B cell (primary cell): ENCODE measurements around the gene KRTAP10-7. TPM values are rescaled to one million over a fixed set of nuclear protein-coding genes. Genes with fewer than 3 reads are reported as not detected.

Experiments
- ATAC-seq: fragments of 200-7000 bp; cut with Tn5 transposase; one replicate; pipeline ENCODE4 v1.10.0; 2021; ENCODE audit warnings: low read depth, mild to moderate bottlenecking, moderate number of reproducible peaks, moderate library complexity
- CTCF ChIA-PET: fragments of 350-600 bp; sonication (Branson Sonifier 250); formaldehyde crosslinking; loops from one replicate; lab custom pipeline; 2021; ENCODE audit warnings: antibody characterized with exemption, inconsistent platforms; lab: Charles Lee
- POLR2A ChIA-PET: fragments of 350-600 bp; sonication (Branson Sonifier 250); formaldehyde crosslinking; loops from one replicate; lab custom pipeline; 2021; ENCODE audit warnings: antibody characterized with exemption; lab: Charles Lee
- DNase-seq: peaks from one replicate; pipeline ENCODE4 v3.0.0; 2013
- H2AFZ ChIP-seq: 2 replicates; pipeline ENCODE4 v1.6.1; 2012; ENCODE audit warnings: mild to moderate bottlenecking, low read depth, low read length; ENCODE audit not compliant: insufficient read depth, poor library complexity, severe bottlenecking
- H3K27ac ChIP-seq, 2 donors: 1 replicate in 1 of 2; 2 replicates in 1 of 2; pipeline ENCODE4 v1.5.1; 2012 to 2013; ENCODE audit warnings: low read length in 2 of 2, mild to moderate bottlenecking in 2 of 2, moderate library complexity in 1 of 2
- H3K27me3 ChIP-seq, 4 experiments: fragments of 200-600 bp in 1 of 4; sonication (generic) in 1 of 4; replicated peaks in 1 of 4; 1 replicate in 2 of 4; 2 replicates in 2 of 4; pipeline versions ENCODE4 v1.6.1 to v1.7.0; 2013 to 2016; ENCODE audit warnings: low read length in 3 of 4, mild to moderate bottlenecking in 2 of 4, mixed read lengths in 1 of 4, moderate library complexity in 1 of 4; ENCODE audit not compliant: insufficient read depth in 4 of 4, control insufficient read depth in 3 of 4; ENCODE audit errors: control extremely low read depth in 1 of 4
- H3K36me3 ChIP-seq, 2 experiments: replicated peaks in 1 of 2; 1 replicate in 1 of 2; 2 replicates in 1 of 2; pipeline versions ENCODE4 v1.6.1 to v1.7.1; 2013; ENCODE audit warnings: low read length in 1 of 2; ENCODE audit not compliant: insufficient read depth in 2 of 2, control insufficient read depth in 1 of 2; ENCODE audit errors: control extremely low read depth in 1 of 2, extremely low read depth in 1 of 2
- H3K4me1 ChIP-seq, 2 donors: fragments of 200-600 bp in 1 of 2; sonication (generic) in 1 of 2; 1 replicate in 1 of 2; 2 replicates in 1 of 2; pipeline versions ENCODE4 v1.5.1 to v1.6.1; 2013 to 2017; ENCODE audit warnings: low read length in 2 of 2; ENCODE audit not compliant: control insufficient read depth in 2 of 2, insufficient read depth in 2 of 2
- H3K4me2 ChIP-seq: replicated peaks from 2 replicates; pipeline ENCODE3; 2012; ENCODE audit warnings: mild to moderate bottlenecking, low read depth, low read length; ENCODE audit not compliant: poor library complexity, severe bottlenecking
- H3K4me3 ChIP-seq, 5 experiments: fragments of 200-600 bp in 1 of 5; sonication (generic) in 1 of 5; 1 replicate in 3 of 5; 2 replicates in 2 of 5; pipeline versions ENCODE4 v1.5.1 to v1.7.0; 2011 to 2016; ENCODE audit warnings: low read length in 4 of 5, mild to moderate bottlenecking in 4 of 5, low read depth in 2 of 5, control low read depth in 1 of 5, moderate library complexity in 1 of 5; ENCODE audit not compliant: insufficient read depth in 1 of 5; ENCODE audit errors: control extremely low read depth in 1 of 5, extremely low read depth in 1 of 5
- H3K79me2 ChIP-seq: fragments of 200-600 bp; sonication (generic); one replicate; pipeline ENCODE4 v1.6.0; 2016; ENCODE audit warnings: low read length; ENCODE audit not compliant: control insufficient read depth, insufficient read depth
- H3K9ac ChIP-seq: fragments of 200-600 bp; sonication (generic); 2 replicates; pipeline ENCODE4 v1.6.1; 2017; ENCODE audit warnings: mild to moderate bottlenecking, low read length, moderate library complexity
- H3K9me3 ChIP-seq, 3 donors: one replicate each; pipeline versions ENCODE4 v1.6.1 to v1.7.1; 2013; ENCODE audit warnings: low read length in 2 of 3; ENCODE audit not compliant: control insufficient read depth in 2 of 3, insufficient read depth in 1 of 3; ENCODE audit errors: control extremely low read depth in 1 of 3
- H4K20me1 ChIP-seq: 2 replicates; pipeline ENCODE4 v1.6.0; 2012; ENCODE audit warnings: mild to moderate bottlenecking, low read length; ENCODE audit not compliant: insufficient read depth, control insufficient read depth, poor library complexity, severe bottlenecking
- H3K27ac Mint-ChIP-seq: one replicate; pipeline ENCODE4 v1.8.0; 2021; ENCODE audit warnings: mixed read lengths
- H3K27me3 Mint-ChIP-seq: one replicate; pipeline ENCODE4 v1.8.0; 2021; ENCODE audit warnings: mixed read lengths
- H3K4me1 Mint-ChIP-seq: one replicate; pipeline ENCODE4 v1.8.0; 2021; ENCODE audit warnings: mixed read lengths
- H3K4me3 Mint-ChIP-seq: one replicate; pipeline ENCODE4 v1.8.0; 2021; ENCODE audit warnings: mixed read lengths
- H3K9me3 Mint-ChIP-seq: one replicate; pipeline ENCODE4 v1.8.0; 2022; ENCODE audit warnings: mixed read lengths; ENCODE audit not compliant: insufficient read depth
- CTCF ChIP-seq: fragments of 200-600 bp; IDR thresholded peaks from one replicate; pipeline ENCODE4 v1.8.0; 2022; ENCODE audit warnings: antibody characterized with exemption, mild to moderate bottlenecking
- EZH2 ChIP-seq: IDR thresholded peaks from 2 replicates; pipeline ENCODE4 v1.6.1; 2012; ENCODE audit warnings: borderline replicate concordance, low read depth, mild to moderate bottlenecking, moderate library complexity, low read length; ENCODE audit not compliant: insufficient read depth, poor library complexity, severe bottlenecking
- WGBS: methylation state at CpG from one replicate; pipeline ENCODE4 v1.1.5; 2013; ENCODE audit warnings: missing lambda C conversion rate; ENCODE audit not compliant: insufficient coverage; 5-methylcytosine and 5-hydroxymethylcytosine counted together
- intact Hi-C: fragments of 100-400 bp; cut with micrococcal nuclease; formaldehyde crosslinking; loops from one replicate; pipeline ENCODE4 v1.10.0; 2022
- polyA plus RNA-seq: library from polyadenylated mRNA; depleted of rRNA; stranded (reverse); fragments of >200 nt; gene quantifications from 2 replicates; pipeline ENCODE4 v1.2.3, GENCODE V29; 2012
- total RNA-seq, 2 donors: library from RNA; stranded (reverse); fragments of 120-200 nt in 1 of 2; gene quantifications; 1 replicate in 1 of 2; 2 replicates in 1 of 2; pipeline versions ENCODE4 v1.2.3 to v1.2.4, GENCODE V29; 2013 to 2022

The KRTAP10-7 gene
- total and polyA plus RNA-seq, 2 donors (not counting 1 experiment from before 2014, with no cell fraction given) = not detected

GRCh38 chr21:44603109-44603875 lies 2.9 kb downstream of the KRTAP10-7 start:
- ChIA-PET CTCF (no interaction called here), POLR2A (no interaction called here)
- H3K4me2 ChIP-seq = no peak overlapping the region
- ATAC-seq (no peak), DNase-seq (no peak)
- no peaks in the 10 kb centered on the region for H3K36me3 ChIP-seq
- peaks cover 0 to 19% (median 3%) of the 10 kb centered on the region in 3 donors for H3K9me3 ChIP-seq
- H3K79me2 ChIP-seq = no peaks in the 10 kb centered on the region
- H3K27ac ChIP-seq = no peak overlapping the region
- H3K27ac Mint-ChIP-seq = no peak overlapping the region
- H3K9ac ChIP-seq = no peak overlapping the region
- H3K27me3 Mint-ChIP-seq = peaks cover 49% of the 10 kb centered on the region
- no peak overlapping the region for H3K4me3 Mint-ChIP-seq
- no peak overlapping the region for H2AFZ ChIP-seq
- WGBS = 69% methylated on average over 11 of the region's 17 CpGs
- H3K4me1 ChIP-seq = no peaks in the 10 kb centered on the region
- H3K9me3 Mint-ChIP-seq = peaks cover 9% of the 10 kb centered on the region
- intact Hi-C loops = no loop called here
- peaks cover 0 to 10% (median 3%) of the 10 kb centered on the region in 4 experiments for H3K27me3 ChIP-seq
- no peaks in the 10 kb centered on the region for H4K20me1 ChIP-seq
- TF ChIP-seq EZH2 (no peak), CTCF (no peak)
- no peak overlapping the region for H3K4me3 ChIP-seq
- no peaks in the 10 kb centered on the region for H3K4me1 Mint-ChIP-seq

- H3K27me3 Mint-ChIP-seq = peaks cover 44% of the 10 kb centered on the region
- H3K4me1 Mint-ChIP-seq = no peaks in the 10 kb centered on the region
- H3K4me3 ChIP-seq = no peak overlapping the region
- ChIA-PET CTCF (no interaction called here), POLR2A (no interaction called here)
- H3K9me3 Mint-ChIP-seq = peaks cover 6% of the 10 kb centered on the region
- H3K27ac ChIP-seq = no peak overlapping the region
- no peak for TF ChIP-seq CTCF
- no peak for TF ChIP-seq EZH2
- H3K4me2 ChIP-seq = no peak overlapping the region
- 91% methylated on average over 5 of the region's 8 CpGs for WGBS
- H3K79me2 ChIP-seq = no peaks in the 10 kb centered on the region
- no peaks in the 10 kb centered on the region for H3K4me1 ChIP-seq
- peaks cover under 1 to 18% (median 1%) of the 10 kb centered on the region in 3 donors for H3K9me3 ChIP-seq
- peaks cover 0 to 10% (median 3%) of the 10 kb centered on the region in 4 experiments for H3K27me3 ChIP-seq
- no peaks in the 10 kb centered on the region for H3K36me3 ChIP-seq
- no peak for ATAC-seq
- H3K4me3 Mint-ChIP-seq = no peak overlapping the region
- no peak for DNase-seq
- no peak overlapping the region for H2AFZ ChIP-seq
- no peaks in the 10 kb centered on the region for H4K20me1 ChIP-seq
- H3K9ac ChIP-seq = no peak overlapping the region
- intact Hi-C loops = no loop called here
- H3K27ac Mint-ChIP-seq = no peak overlapping the region
Observed at GRCh38 chr21:44603911-44604310, 3.5 kb downstream of the KRTAP10-7 start.
